ENCODE data around the gene INPP5A. TPM values are rescaled to one million over a fixed set of nuclear protein-coding genes. Genes with fewer than 3 reads are reported as not detected.
A peak's percentile ranks its signal among the peaks of the same experiment; 100 is the strongest.

Gene INPP5A
- total and polyA plus RNA-seq, 10 of the 15 experiments (the other 5 are each of a cell fraction or from before 2014, with no cell fraction given): 0.52 to 15.0 (median 6.3) TPM

DNA sequence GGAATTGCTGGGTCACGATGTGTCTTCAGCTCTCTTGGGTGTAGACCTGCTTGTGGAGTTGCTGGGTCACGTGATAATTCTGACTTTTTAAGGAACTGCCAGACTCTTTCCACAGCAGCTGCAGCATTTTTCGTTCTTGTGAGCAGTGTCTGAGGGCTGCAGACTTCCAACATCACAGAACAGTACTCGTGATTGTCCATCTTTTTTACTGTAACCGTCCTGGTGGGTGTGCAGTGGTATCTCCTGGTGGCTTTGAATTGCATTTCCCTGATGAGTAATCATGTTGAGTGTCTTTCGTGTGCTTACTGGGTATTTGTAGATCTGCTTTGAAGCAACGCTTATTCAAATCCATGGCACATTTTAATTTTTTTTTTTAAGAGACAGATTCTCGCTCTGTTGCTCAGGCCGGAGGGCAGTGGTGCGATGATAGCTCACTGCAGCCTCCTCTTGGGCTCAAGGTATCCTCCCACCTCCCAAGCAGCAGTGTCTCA is 22.7 kb downstream of the INPP5A start (continued):
- TF ChIP-seq ATF2 (IDR thresholded peaks at IDR 0.05; ENCODE audit: low read length) (no peak), NKRF (conservative IDR thresholded peaks at IDR 0.05) (no peak), RBBP5 (conservative IDR thresholded peaks at IDR 0.05) (no peak), SREBF2 (IDR thresholded peaks at IDR 0.05; ENCODE audit: low read length) (no peak), TCF12 (IDR thresholded peaks at IDR 0.05; ENCODE audit: low read depth, low read length) (no peak), ESRRA (IDR thresholded peaks at IDR 0.05; ENCODE audit: low read length) (no peak), SIX5 (IDR thresholded peaks at IDR 0.05; ENCODE audit: low read depth, low read length, severe bottlenecking) (no peak), RAD51 (IDR thresholded peaks at IDR 0.05) (peak; percentile 93), PBX3 (IDR thresholded peaks at IDR 0.05; ENCODE audit: insufficient replicate concordance, low read depth, low read length) (peak; percentile 36), ZNF207 (IDR thresholded peaks at IDR 0.05; ENCODE audit: borderline replicate concordance) (no peak)
- TF ChIP-seq, protein P1, sequence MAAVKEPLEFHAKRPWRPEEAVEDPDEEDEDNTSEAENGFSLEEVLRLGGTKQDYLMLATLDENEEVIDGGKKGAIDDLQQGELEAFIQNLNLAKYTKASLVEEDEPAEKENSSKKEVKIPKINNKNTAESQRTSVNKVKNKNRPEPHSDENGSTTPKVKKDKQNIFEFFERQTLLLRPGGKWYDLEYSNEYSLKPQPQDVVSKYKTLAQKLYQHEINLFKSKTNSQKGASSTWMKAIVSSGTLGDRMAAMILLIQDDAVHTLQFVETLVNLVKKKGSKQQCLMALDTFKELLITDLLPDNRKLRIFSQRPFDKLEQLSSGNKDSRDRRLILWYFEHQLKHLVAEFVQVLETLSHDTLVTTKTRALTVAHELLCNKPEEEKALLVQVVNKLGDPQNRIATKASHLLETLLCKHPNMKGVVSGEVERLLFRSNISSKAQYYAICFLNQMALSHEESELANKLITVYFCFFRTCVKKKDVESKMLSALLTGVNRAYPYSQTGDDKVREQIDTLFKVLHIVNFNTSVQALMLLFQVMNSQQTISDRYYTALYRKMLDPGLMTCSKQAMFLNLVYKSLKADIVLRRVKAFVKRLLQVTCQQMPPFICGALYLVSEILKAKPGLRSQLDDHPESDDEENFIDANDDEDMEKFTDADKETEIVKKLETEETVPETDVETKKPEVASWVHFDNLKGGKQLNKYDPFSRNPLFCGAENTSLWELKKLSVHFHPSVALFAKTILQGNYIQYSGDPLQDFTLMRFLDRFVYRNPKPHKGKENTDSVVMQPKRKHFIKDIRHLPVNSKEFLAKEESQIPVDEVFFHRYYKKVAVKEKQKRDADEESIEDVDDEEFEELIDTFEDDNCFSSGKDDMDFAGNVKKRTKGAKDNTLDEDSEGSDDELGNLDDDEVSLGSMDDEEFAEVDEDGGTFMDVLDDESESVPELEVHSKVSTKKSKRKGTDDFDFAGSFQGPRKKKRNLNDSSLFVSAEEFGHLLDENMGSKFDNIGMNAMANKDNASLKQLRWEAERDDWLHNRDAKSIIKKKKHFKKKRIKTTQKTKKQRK (IDR thresholded peaks at IDR 0.05; ENCODE audit: low read depth, low read length): no peak

Measured in GM12878 (cell line).